Heart left ventricle (tissue), 16 donors: ENCODE measurements around the gene GSG1L. TPM values are rescaled to one million over a fixed set of nuclear protein-coding genes. Genes with fewer than 3 reads are reported as not detected.
"Not testable (repeated sequence)": the region's sequence is repeated elsewhere in the genome, so short reads cannot be mapped to it uniquely, and the experiment has no call there.

ENCODE experiments used
- ATAC-seq, 4 donors: fragments of 200-7000 bp; cut with Tn5 transposase; one replicate each; pipeline ENCODE4 v1.9.1; 2020 to 2022; ENCODE audit warnings: moderate library complexity in 4 of 4, mild to moderate bottlenecking in 3 of 4, moderate number of reproducible peaks in 1 of 4
- DNase-seq, 5 donors: peaks; one replicate each; pipeline ENCODE4 v3.0.0-alpha.2; 2020
- H3K27ac ChIP-seq, 12 donors: fragments of 200-600 bp; sonication (generic) in 4 of 12; one replicate each; pipeline versions ENCODE4 v1.5.0 to v1.8.0; 2016 to 2022; ENCODE audit warnings: mild to moderate bottlenecking in 2 of 12
- H3K27me3 ChIP-seq, 9 donors: fragments of 200-600 bp; sonication (generic) in 2 of 9; one replicate each; pipeline versions ENCODE4 v1.5.1 to v1.8.0; 2016 to 2022; ENCODE audit warnings: mild to moderate bottlenecking in 3 of 9
- H3K36me3 ChIP-seq, 9 donors: fragments of 200-600 bp; sonication (generic) in 2 of 9; one replicate each; pipeline versions ENCODE4 v1.5.0 to v1.8.0; 2018 to 2022; ENCODE audit warnings: mild to moderate bottlenecking in 2 of 9
- H3K4me1 ChIP-seq, 12 donors: fragments of 200-600 bp; sonication (generic) in 4 of 12; one replicate each; pipeline versions ENCODE4 v1.5.0 to v1.8.0; 2016 to 2022; ENCODE audit warnings: mild to moderate bottlenecking in 3 of 12
- H3K4me3 ChIP-seq, 12 donors: fragments of 200-600 bp; sonication (generic) in 4 of 12; one replicate each; pipeline versions ENCODE4 v1.5.0 to v1.8.0; 2017 to 2022; ENCODE audit warnings: mild to moderate bottlenecking in 9 of 12, moderate library complexity in 4 of 12
- H3K9me3 ChIP-seq, 12 donors: fragments of 200-600 bp; sonication (generic) in 4 of 12; one replicate each; pipeline versions ENCODE4 v1.5.0 to v1.8.0; 2016 to 2022; ENCODE audit warnings: mild to moderate bottlenecking in 1 of 12
- CTCF ChIP-seq, 12 donors: fragments of 200-600 bp; sonication (generic) in 4 of 12; IDR thresholded peaks; one replicate each; pipeline versions ENCODE4 v1.5.0 to v1.8.0; 2018 to 2022; ENCODE audit warnings: antibody characterized with exemption in 12 of 12, mild to moderate bottlenecking in 5 of 12
- POLR2A ChIP-seq, 2 donors: fragments of 450-650 bp; IDR thresholded peaks; one replicate each; pipeline ENCODE4 v1.6.1; 2017; ENCODE audit warnings: antibody characterized with exemption in 2 of 2, mild to moderate bottlenecking in 2 of 2, moderate library complexity in 2 of 2
- WGBS, 4 donors: extraction: QIAGEN DNeasy Blood & Tissue Kit in 2 of 4; methylation state at CpG; one replicate each; pipeline versions ENCODE4 v1.1.5 to v1.1.7; 2013 to 2018; 5-methylcytosine and 5-hydroxymethylcytosine counted together
- intact Hi-C, 10 donors: fragments of 100-400 bp; cut with DNase I; formaldehyde crosslinking; loops; one replicate each; pipeline versions ENCODE4 v1.11.1 to v1.14.2; 2022
- polyA plus RNA-seq, 2 donors: library from polyadenylated mRNA; stranded (reverse); fragments of 200-250 nt; gene quantifications; one replicate each; pipeline ENCODE4 v1.2.3, GENCODE V29; 2013
- total RNA-seq, 9 donors: library from RNA; depleted of rRNA in 2 of 9; stranded (reverse); fragments of >200 nt in 2 of 9; fragmentation: NEBNext Ultra II Directional in 3 of 9; extraction: Animal tissue kit (Norgen Biotek cat#: 25700) in 3 of 9; gene quantifications; one replicate each; pipeline versions ENCODE4 v1.1.0 to v1.2.4, GENCODE V29; 2016 to 2023
- donor health status: ischemic (EF 13 %, LVEDD 7.1; RV severe dilation, severe dysfunction).
- donor health status: healthy with polysubstance abuse.
- donor health status: DM: no; HTN: yes; CAD: no.
- donor health status: DM: no; HTN: no; CAD: no.
- donor health status: ischemic (EF 25% LVEDD 6.9; RV normal size, moderate dysfunction).
- donor health status: ischemic (EF 25% LVEDD 5.7; RV mildly dilated, moderate dysfunction).
- donor health status: healthy.
- donor health status: DM: yes; HTN: yes; CAD: no.
- donor health status: ischemic (EF 35%, LVEDD 5.7; RV mildly dilated, moderate dysfunction).
- donor health status: nonischemic (EF 11% LVEDD 7.7; RV severe dilation, severe dysfunction).
- donor health status: DM: yes; HTN: yes; CAD: no.
- donor health status: PGD.
- donor health status: ischemic (EF 29% LVEDD 5.4; RV normal size, mild dysfunction).
- donor health status: nonischemic (EF 23%, LVEDD 6.1; RV moderate dilation, normal function).

GSG1L gene
- total and polyA plus RNA-seq, 11 donors: 0.11 to 8.7 (median 1.8) TPM; not detected in 4

GRCh38 chr16:27943766-27944165 is 119.7 kb downstream of the GSG1L start:
- Histone ChIP-seq H3K36me3 (no peaks in the 10 kb centered on the region), H3K27me3 (peaks cover 0 to 27% (median 0%) of the 10 kb centered on the region in 9 donors), H3K9me3 (no peaks in the 10 kb centered on the region), H3K4me1 (no peaks in the 10 kb centered on the region), H3K4me3 (no peak overlapping the region), H3K27ac (no peak overlapping the region)
- no peak for TF ChIP-seq POLR2A (IDR thresholded peaks at IDR 0.05)
- no peak for TF ChIP-seq CTCF (IDR thresholded peaks at IDR 0.05)
- DNase-seq: no peak
- WGBS, 4 donors: 58 to 78% (median 66%) methylated on average over 2 of the region's 2 CpGs
- intact Hi-C loops: no loop called here
- ATAC-seq: no peak

- intact Hi-C loops, H3K9me3 ChIP-seq, H3K4me1 ChIP-seq, H3K36me3 ChIP-seq, H3K27ac ChIP-seq, ATAC-seq, DNase-seq, H3K4me3 ChIP-seq: not testable (repeated sequence)
- 89 to 94% (median 91%) methylated on average over 5 of the region's 5 CpGs for WGBS, 4 donors
- peaks cover 0 to 27% (median 0%) of the 10 kb centered on the region in 9 donors for H3K27me3 ChIP-seq
Measured at GRCh38 chr16:27942071-27942470, 121.4 kb downstream of the GSG1L start.

- intact Hi-C loops: no loop called here
- H3K27ac ChIP-seq: no peak overlapping the region
- H3K27me3 ChIP-seq: peaks cover 0 to under 1% (median 0%) of the 10 kb centered on the region in 9 donors
- no peak for DNase-seq
- peaks cover 0 to 11% (median 0%) of the 10 kb centered on the region in 12 donors for H3K9me3 ChIP-seq
- H3K4me1 ChIP-seq: no peaks in the 10 kb centered on the region
- H3K4me3 ChIP-seq: no peak overlapping the region
- H3K36me3 ChIP-seq: no peaks in the 10 kb centered on the region
- WGBS, 4 donors: 66 to 74% (median 71%) methylated on average over 7 of the region's 7 CpGs
- ATAC-seq: no peak
- TF ChIP-seq POLR2A (IDR thresholded peaks at IDR 0.05): no peak
- no peak for TF ChIP-seq CTCF (IDR thresholded peaks at IDR 0.05)
Measured at GRCh38 chr16:27935076-27935475, 128.4 kb downstream of the GSG1L start.

GRCh38 chr16:27932542-27933135 is 130.9 kb downstream of the GSG1L start:
- no peak for DNase-seq
- TF ChIP-seq POLR2A (IDR thresholded peaks at IDR 0.05) (no peak), CTCF (IDR thresholded peaks at IDR 0.05) (no peak)
- intact Hi-C loops: no loop called here
- 45 to 75% (median 70%) methylated on average over 3 of the region's 3 CpGs for WGBS, 4 donors
- no peaks in the 10 kb centered on the region for H3K36me3 ChIP-seq
- no peak overlapping the region for H3K27ac ChIP-seq
- no peak for ATAC-seq
- no peaks in the 10 kb centered on the region for H3K4me1 ChIP-seq
- H3K9me3 ChIP-seq: peaks cover 0 to 11% (median 0%) of the 10 kb centered on the region in 12 donors
- H3K4me3 ChIP-seq: no peak overlapping the region
- H3K27me3 ChIP-seq: peaks cover 0 to 21% (median 0%) of the 10 kb centered on the region in 9 donors

GRCh38 chr16:27929818-27930217 is 133.7 kb downstream of the GSG1L start:
- no peaks in the 10 kb centered on the region for H3K4me1 ChIP-seq
- intact Hi-C loops: no loop called here
- no peak overlapping the region for H3K4me3 ChIP-seq
- H3K36me3 ChIP-seq: no peaks in the 10 kb centered on the region
- no peak for ATAC-seq
- H3K27ac ChIP-seq: no peak overlapping the region
- peaks cover 0 to 11% (median 0%) of the 10 kb centered on the region in 12 donors for H3K9me3 ChIP-seq
- no peak for TF ChIP-seq CTCF (IDR thresholded peaks at IDR 0.05)
- no peak for TF ChIP-seq POLR2A (IDR thresholded peaks at IDR 0.05)
- H3K27me3 ChIP-seq: peaks cover 0 to 33% (median 0%) of the 10 kb centered on the region in 9 donors
- no peak for DNase-seq
- WGBS, 4 donors: 59 to 73% (median 69%) methylated on average over 3 of the region's 3 CpGs
